IPS-18a (cell line): ENCODE measurements around the gene WDR82.

ENCODE experiments used
- H3K27ac ChIP-seq: one replicate; pipeline ENCODE4 v1.5.1; 2013; ENCODE audit warnings: low read length
- H3K27me3 ChIP-seq: one replicate; pipeline ENCODE4 v1.6.1; 2013; ENCODE audit warnings: mild to moderate bottlenecking, low read length; ENCODE audit not compliant: control insufficient read depth, insufficient read depth
- H3K36me3 ChIP-seq: one replicate; pipeline ENCODE4 v1.6.1; 2013; ENCODE audit warnings: low read depth, low read length; ENCODE audit not compliant: control insufficient read depth
- H3K4me1 ChIP-seq: one replicate; pipeline ENCODE4 v1.6.1; 2013; ENCODE audit warnings: low read depth, low read length; ENCODE audit not compliant: control insufficient read depth
- H3K4me3 ChIP-seq: one replicate; pipeline ENCODE4 v1.5.1; 2013; ENCODE audit warnings: low read length
- H3K9ac ChIP-seq: one replicate; pipeline ENCODE4 v1.6.1; 2013; ENCODE audit warnings: mild to moderate bottlenecking, low read length, moderate library complexity
- H3K9me3 ChIP-seq: one replicate; pipeline ENCODE4 v1.6.1; 2013; ENCODE audit warnings: low read depth, low read length; ENCODE audit not compliant: control insufficient read depth

WDR82 gene

GRCh38 chr3:52278510-52279069, at the start of gene WDR82:
Gene WDR82, minus strand, starts transcription at chr3:52278649. Its CDS starts 288 bp downstream, at chr3:52278361.
- H3K4me3 ChIP-seq: peak within 1 kb of the TSS; percentile 75
- H3K9me3 ChIP-seq: no peaks in the 10 kb centered on the region
- H3K36me3 ChIP-seq: no peaks in the 10 kb centered on the region
- peak within 1 kb of the TSS; percentile 93 for H3K27ac ChIP-seq
- no peaks in the 10 kb centered on the region for H3K27me3 ChIP-seq
- peak within 1 kb of the TSS; percentile 92 for H3K9ac ChIP-seq
- H3K4me1 ChIP-seq: peaks cover 4% of the 10 kb centered on the region

- no peaks in the 10 kb centered on the region for H3K36me3 ChIP-seq
- no peaks in the 10 kb centered on the region for H3K27me3 ChIP-seq
- H3K27ac ChIP-seq: no peak overlapping the region
- no peak overlapping the region for H3K9ac ChIP-seq
- no peaks in the 10 kb centered on the region for H3K4me1 ChIP-seq
- H3K9me3 ChIP-seq: no peaks in the 10 kb centered on the region
- H3K4me3 ChIP-seq: no peak overlapping the region
Observed at GRCh38 chr3:52327486-52328290, 49.2 kb upstream of the WDR82 start.

- H3K27ac ChIP-seq: no peak overlapping the region
- H3K36me3 ChIP-seq: no peaks in the 10 kb centered on the region
- H3K27me3 ChIP-seq: no peaks in the 10 kb centered on the region
- no peaks in the 10 kb centered on the region for H3K4me1 ChIP-seq
- no peaks in the 10 kb centered on the region for H3K9me3 ChIP-seq
- H3K4me3 ChIP-seq: no peak overlapping the region
- H3K9ac ChIP-seq: no peak overlapping the region
Observed at GRCh38 chr3:52326976-52327375, 48.5 kb upstream of the WDR82 start.

- Histone ChIP-seq H3K27me3 (no peaks in the 10 kb centered on the region), H3K9me3 (no peaks in the 10 kb centered on the region), H3K27ac (no peak overlapping the region), H3K36me3 (no peaks in the 10 kb centered on the region), H3K4me1 (no peaks in the 10 kb centered on the region), H3K9ac (no peak overlapping the region), H3K4me3 (no peak overlapping the region)
Observed at GRCh38 chr3:52325686-52326085, 47.2 kb upstream of the WDR82 start.

GRCh38 chr3:52324676-52325075, 46.2 kb upstream of the WDR82 start:
- Histone ChIP-seq H3K27ac (no peak overlapping the region), H3K4me3 (no peak overlapping the region), H3K4me1 (no peaks in the 10 kb centered on the region), H3K27me3 (no peaks in the 10 kb centered on the region), H3K9me3 (no peaks in the 10 kb centered on the region), H3K36me3 (no peaks in the 10 kb centered on the region), H3K9ac (no peak overlapping the region)

- Histone ChIP-seq H3K4me1 (no peaks in the 10 kb centered on the region), H3K9me3 (no peaks in the 10 kb centered on the region), H3K9ac (no peak overlapping the region), H3K27me3 (peaks cover 8% of the 10 kb centered on the region), H3K27ac (no peak overlapping the region), H3K36me3 (no peaks in the 10 kb centered on the region), H3K4me3 (no peak overlapping the region)
Observed at GRCh38 chr3:52323526-52324295, 45.3 kb upstream of the WDR82 start.

- H3K36me3 ChIP-seq: no peaks in the 10 kb centered on the region
- no peaks in the 10 kb centered on the region for H3K9me3 ChIP-seq
- no peak overlapping the region for H3K27ac ChIP-seq
- H3K27me3 ChIP-seq: peaks cover 15% of the 10 kb centered on the region
- H3K9ac ChIP-seq: no peak overlapping the region
- H3K4me3 ChIP-seq: no peak overlapping the region
- no peaks in the 10 kb centered on the region for H3K4me1 ChIP-seq
Observed at GRCh38 chr3:52322466-52322865, 44.0 kb upstream of the WDR82 start.

GRCh38 chr3:52321481-52321880, 43.0 kb upstream of the WDR82 start:
- Histone ChIP-seq H3K9me3 (no peaks in the 10 kb centered on the region), H3K4me1 (no peaks in the 10 kb centered on the region), H3K27ac (no peak overlapping the region), H3K4me3 (no peak overlapping the region), H3K9ac (no peak overlapping the region), H3K36me3 (no peaks in the 10 kb centered on the region), H3K27me3 (peaks cover 15% of the 10 kb centered on the region)

GRCh38 chr3:52319921-52320595, 41.6 kb upstream of the WDR82 start:
- no peaks in the 10 kb centered on the region for H3K4me1 ChIP-seq
- H3K27ac ChIP-seq: no peak overlapping the region
- H3K36me3 ChIP-seq: no peaks in the 10 kb centered on the region
- no peak overlapping the region for H3K4me3 ChIP-seq
- H3K27me3 ChIP-seq: peaks cover 15% of the 10 kb centered on the region
- H3K9me3 ChIP-seq: no peaks in the 10 kb centered on the region
- H3K9ac ChIP-seq: no peak overlapping the region

- no peaks in the 10 kb centered on the region for H3K36me3 ChIP-seq
- H3K9ac ChIP-seq: no peak overlapping the region
- no peaks in the 10 kb centered on the region for H3K9me3 ChIP-seq
- H3K4me1 ChIP-seq: no peaks in the 10 kb centered on the region
- H3K27me3 ChIP-seq: peaks cover 15% of the 10 kb centered on the region
- peak overlapping the region; percentile 58 for H3K4me3 ChIP-seq
- no peak overlapping the region for H3K27ac ChIP-seq
Observed at GRCh38 chr3:52318186-52318816, 39.9 kb upstream of the WDR82 start.
